ENCODE results near the gene MDK. TPM values are rescaled to one million over a fixed set of nuclear protein-coding genes. Genes with fewer than 3 reads are reported as not detected.

MDK gene
- total and polyA plus RNA-seq, 2 experiments from 2014 or later, result 3,396 to 4,339 TPM

- peaks cover 8% of the 10 kb centered on the region for H3K4me1 ChIP-seq (ENCODE audit: low read depth)
- H3K36me3 ChIP-seq, result peaks cover 17% of the 10 kb centered on the region
- no peaks in the 10 kb centered on the region for H3K9me3 ChIP-seq (ENCODE audit: low read depth)
- no peak for TF ChIP-seq CTCF (IDR thresholded peaks at IDR 0.05; ENCODE audit: low read depth, low read length)
- H3K27ac ChIP-seq, result no peak overlapping the region
- DNase-seq (ENCODE audit: low read depth in 1 of 2, low spot score in 1 of 2), result no peak
- no peak overlapping the region for H3K4me3 ChIP-seq
- no peaks in the 10 kb centered on the region for H3K27me3 ChIP-seq
Observed at GRCh38 chr11:46417711-46418110, 36.2 kb downstream of the MDK start.

DNA sequence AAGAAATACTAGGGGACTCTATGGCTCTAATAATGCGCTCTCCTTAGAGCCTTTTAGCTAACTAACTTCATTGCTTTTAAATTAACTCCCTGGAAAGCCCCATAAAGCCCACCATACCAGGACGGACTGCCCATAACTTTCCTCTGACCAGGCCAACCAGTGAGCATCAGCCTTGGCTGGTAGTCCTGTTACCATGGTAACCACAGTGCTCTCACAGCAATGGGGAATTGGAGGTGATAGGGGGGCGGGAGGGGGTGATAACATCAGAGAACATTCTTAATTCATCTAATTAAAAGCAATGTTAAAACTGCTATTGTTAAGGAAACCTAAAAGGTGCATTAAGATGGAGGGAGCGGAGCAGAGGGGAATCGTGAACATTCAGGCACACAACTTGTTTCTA is 37.3 kb downstream of the MDK start:
- Histone ChIP-seq H3K4me3 (no peak overlapping the region), H3K27me3 (no peaks in the 10 kb centered on the region), H3K4me1 (ENCODE audit: low read depth) (peaks cover 8% of the 10 kb centered on the region), H3K27ac (no peak overlapping the region), H3K36me3 (peaks cover 16% of the 10 kb centered on the region), H3K9me3 (ENCODE audit: low read depth) (no peaks in the 10 kb centered on the region)
- no peak for DNase-seq (ENCODE audit: low read depth in 1 of 2, low spot score in 1 of 2)
- no peak for TF ChIP-seq CTCF (IDR thresholded peaks at IDR 0.05; ENCODE audit: low read depth, low read length)

- Histone ChIP-seq H3K9me3 (ENCODE audit: low read depth) (no peaks in the 10 kb centered on the region), H3K4me3 (no peak overlapping the region), H3K36me3 (peaks cover 14% of the 10 kb centered on the region), H3K27ac (peak overlapping the region; percentile 52), H3K27me3 (no peaks in the 10 kb centered on the region), H3K4me1 (ENCODE audit: low read depth) (peaks cover 8% of the 10 kb centered on the region)
- no peak for DNase-seq (ENCODE audit: low read depth in 1 of 2, low spot score in 1 of 2)
- no peak for TF ChIP-seq CTCF (IDR thresholded peaks at IDR 0.05; ENCODE audit: low read depth, low read length)
Observed at GRCh38 chr11:46420513-46420912, 39.0 kb downstream of the MDK start.

GRCh38 chr11:46421257-46421880 is 39.9 kb downstream of the MDK start:
- H3K4me3 ChIP-seq, result no peak overlapping the region
- peaks cover 8% of the 10 kb centered on the region for H3K4me1 ChIP-seq (ENCODE audit: low read depth)
- peaks cover 7% of the 10 kb centered on the region for H3K36me3 ChIP-seq
- no peaks in the 10 kb centered on the region for H3K9me3 ChIP-seq (ENCODE audit: low read depth)
- H3K27ac ChIP-seq, result peak overlapping the region; percentile 52
- TF ChIP-seq CTCF (IDR thresholded peaks at IDR 0.05; ENCODE audit: low read depth, low read length), result no peak
- DNase-seq (ENCODE audit: low read depth in 1 of 2, low spot score in 1 of 2), result peak in 1 of 2 donors; percentile 63
- no peaks in the 10 kb centered on the region for H3K27me3 ChIP-seq

DNA sequence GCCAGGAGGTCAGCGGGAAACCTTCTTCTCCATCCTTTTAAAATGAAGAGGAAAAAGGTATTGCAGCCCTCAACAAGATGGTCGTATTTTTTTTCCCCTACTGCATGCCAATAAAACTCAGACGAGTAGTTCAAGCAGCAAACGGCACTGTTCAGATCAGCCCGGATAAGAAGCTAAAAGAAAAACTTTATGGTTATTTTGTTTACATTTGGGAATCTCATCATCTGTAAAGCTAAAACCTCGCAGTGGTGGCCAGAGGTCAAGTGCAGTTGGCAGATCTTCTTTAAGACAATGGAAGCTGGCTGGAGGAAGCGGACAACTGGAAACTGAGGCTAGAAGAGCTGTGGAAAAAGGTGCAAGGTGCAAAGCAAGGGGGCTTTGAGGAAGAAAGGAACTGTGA is 41.1 kb downstream of the MDK start:
- DNase-seq (ENCODE audit: low read depth in 1 of 2, low spot score in 1 of 2), result no peak
- H3K9me3 ChIP-seq (ENCODE audit: low read depth), result no peaks in the 10 kb centered on the region
- H3K4me1 ChIP-seq (ENCODE audit: low read depth), result peaks cover 8% of the 10 kb centered on the region
- no peaks in the 10 kb centered on the region for H3K27me3 ChIP-seq
- TF ChIP-seq CTCF (IDR thresholded peaks at IDR 0.05; ENCODE audit: low read depth, low read length), result no peak
- no peak overlapping the region for H3K4me3 ChIP-seq
- peaks cover 3% of the 10 kb centered on the region for H3K36me3 ChIP-seq
- H3K27ac ChIP-seq, result peak overlapping the region; percentile 52
